Stimulated activated naive CD4-positive, alpha-beta T cell (primary cell): ENCODE results near the gene BCL7A.
A peak's percentile ranks its signal among the peaks of the same experiment; 100 is the strongest.
"Not testable (repeated sequence)": the region's sequence is repeated elsewhere in the genome, so short reads cannot be mapped to it uniquely, and the experiment has no call there.

Experiments used
- DNase-seq, 6 experiments: peaks; one replicate each; lab custom pipeline; 2025; lab: John Stamatoyannopoulos, UW

The BCL7A gene

GRCh38 chr12:122054842-122055520, 33.3 kb downstream of the BCL7A start:
- no peak for DNase-seq

DNA sequence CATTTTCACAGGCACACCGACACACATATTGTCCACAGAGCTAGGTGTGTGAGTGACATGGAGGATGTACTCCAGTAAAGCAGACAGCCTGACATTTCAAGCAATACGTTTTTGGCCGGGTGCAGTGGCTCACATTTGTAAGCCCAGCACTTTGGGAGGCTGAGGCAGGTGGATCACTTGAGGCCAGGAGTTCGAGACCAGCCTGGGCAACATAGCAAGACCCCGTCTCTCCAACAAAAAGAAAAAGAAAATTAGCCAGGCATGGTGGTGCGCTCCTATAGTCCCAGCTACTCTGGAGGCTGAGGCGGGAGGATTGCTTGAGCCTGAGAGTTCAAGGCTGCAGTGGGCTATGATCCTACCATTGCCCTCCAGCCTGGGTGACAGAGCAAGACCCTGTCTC, 34.7 kb downstream of the BCL7A start:
- not testable (repeated sequence) for DNase-seq

DNA sequence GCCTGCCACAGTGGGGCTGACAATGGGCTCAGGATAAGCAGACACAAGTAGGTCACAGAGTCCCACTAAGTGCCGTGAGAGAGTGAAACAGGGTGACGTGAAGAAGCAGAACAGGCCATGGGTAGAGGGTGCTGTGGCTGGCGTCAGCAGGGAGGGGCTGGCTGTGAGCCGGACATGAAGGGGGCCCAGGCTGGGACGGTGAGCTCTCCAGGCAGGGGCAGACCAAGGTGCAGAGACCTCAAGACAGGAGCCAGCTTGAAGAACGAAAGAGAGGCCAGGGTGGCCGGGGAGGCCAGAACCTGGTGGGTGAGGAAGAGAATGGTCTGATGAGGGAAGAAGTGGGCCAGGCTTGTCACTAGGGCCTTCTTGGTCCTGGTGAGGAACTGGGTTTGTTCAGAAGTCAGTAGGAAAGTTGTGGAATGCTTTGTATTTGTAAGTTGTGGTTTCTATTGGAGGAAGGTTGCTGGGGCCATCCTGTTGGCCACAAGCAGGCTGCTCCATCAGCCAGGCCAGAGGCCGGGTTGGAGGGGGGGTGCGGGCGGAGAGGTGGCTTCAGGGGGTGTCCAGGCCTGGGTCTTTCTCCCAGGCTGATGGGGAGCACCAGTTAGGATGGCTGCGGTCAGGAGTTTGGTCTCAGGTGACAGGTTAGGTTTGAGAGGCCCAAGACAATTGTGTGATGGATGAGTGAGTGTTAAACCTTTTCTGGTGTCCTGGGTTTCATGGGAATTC, 35.5 kb downstream of the BCL7A start:
- no peak for DNase-seq

DNA sequence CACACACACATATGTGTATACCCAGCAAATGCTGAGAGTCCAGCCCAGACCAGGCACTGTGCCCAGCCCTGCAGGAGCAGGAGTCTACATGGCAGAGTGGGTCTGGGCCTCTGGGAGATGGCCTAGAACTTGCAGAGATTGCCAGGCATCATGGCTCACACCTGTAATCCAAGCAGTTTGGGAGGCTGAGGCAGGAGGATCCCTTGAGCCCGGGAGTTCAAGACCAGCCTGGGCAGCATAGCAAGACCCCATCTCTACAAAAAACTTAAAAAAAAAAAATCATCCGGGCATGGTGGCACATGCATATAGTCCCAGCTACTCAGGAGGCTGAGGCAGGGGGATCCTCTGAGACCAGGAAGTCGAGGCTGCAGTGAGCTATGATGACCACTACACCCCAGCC, 36.1 kb downstream of the BCL7A start:
- DNase-seq, result no peak

- no peak for DNase-seq
Measured at GRCh38 chr12:122058549-122059149, 37.0 kb downstream of the BCL7A start.

- DNase-seq, result no peak
Measured at GRCh38 chr12:122059203-122059960, 37.7 kb downstream of the BCL7A start.

GRCh38 chr12:122060081-122060501, 38.4 kb downstream of the BCL7A start:
- DNase-seq, result no peak

GRCh38 chr12:122061253-122061652, 39.6 kb downstream of the BCL7A start:
- no peak for DNase-seq

- peak in 1 of 6 experiments; percentile 5 for DNase-seq
Measured at GRCh38 chr12:122062832-122063693, 41.4 kb downstream of the BCL7A start.

- DNase-seq, result no peak
Measured at GRCh38 chr12:122063694-122064024, 42.0 kb downstream of the BCL7A start.

DNA sequence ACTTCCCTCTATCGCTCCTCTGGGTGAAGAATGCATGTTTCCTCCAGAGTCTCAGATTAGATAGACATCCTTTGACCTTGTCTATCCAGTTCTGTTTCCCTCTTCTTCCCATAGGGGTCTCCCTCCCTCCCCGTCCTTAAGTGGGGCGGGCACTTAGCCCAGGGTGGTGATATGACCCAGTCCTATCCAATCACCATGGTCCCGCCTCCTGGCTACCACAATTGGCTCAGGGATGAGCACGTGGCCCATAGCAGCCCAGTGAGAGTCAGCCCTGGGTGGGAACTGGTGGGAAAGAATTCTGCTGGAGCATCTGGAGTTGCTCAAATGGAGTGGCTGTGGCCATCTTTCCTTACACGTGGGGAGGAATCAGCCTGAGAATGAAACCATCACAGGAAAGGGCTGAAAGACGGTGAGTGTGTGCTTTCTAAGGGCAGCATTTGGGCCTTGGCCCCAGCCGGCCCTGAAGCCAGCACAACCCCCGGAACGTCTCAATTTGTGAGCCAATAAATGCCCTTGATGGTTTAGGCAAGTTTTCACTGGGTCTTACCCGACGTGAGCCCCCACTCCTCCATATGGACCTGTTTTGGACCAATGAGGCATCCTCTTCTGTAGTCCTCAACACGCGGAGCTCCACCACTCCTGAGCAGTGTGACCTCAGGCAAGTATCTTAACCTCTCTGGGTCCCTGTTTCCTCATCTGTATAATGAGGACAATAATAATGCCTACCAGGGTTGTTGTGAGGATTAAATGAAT, 42.5 kb downstream of the BCL7A start:
- DNase-seq, result peak in 3 of 6 experiments; percentile 9 to 25 (median 14)

DNA sequence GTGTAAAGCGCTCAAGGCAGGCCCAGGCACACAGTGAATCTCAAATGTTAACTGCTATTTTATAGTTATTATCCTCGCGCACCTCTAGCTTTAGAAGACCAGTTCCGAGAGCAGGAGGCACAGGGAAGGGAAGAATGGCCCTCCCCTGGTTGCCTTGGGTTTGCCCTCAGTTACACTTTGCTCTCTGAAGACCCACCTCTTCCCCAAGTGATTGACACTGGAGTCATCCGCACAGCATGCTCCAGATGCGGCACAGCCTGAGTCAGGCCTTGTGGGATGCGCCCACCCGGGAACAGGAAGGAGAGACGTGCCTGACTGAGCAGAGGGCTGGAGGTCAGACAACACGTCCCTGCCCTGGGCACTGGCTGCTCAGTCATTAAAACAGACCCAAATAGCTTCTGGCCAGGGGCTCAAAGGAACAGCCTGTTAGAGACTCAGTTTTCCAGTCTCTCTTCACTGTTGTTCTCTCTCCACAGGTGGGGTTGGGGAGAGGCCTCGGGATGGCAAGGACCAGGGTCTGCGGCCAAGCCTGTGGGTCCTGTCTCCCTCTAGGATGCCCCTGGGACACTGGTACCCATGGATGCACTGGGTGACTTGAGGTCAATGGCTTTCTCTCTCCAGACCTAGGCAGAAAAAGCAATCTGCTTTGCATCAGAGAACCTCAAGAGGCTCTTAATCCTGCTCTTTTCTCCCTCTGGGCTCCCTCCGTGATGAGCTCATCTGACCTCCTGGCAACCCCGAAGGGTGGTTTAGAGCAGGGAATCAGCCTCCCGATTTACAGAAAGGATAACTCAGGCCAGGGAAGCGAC, 43.3 kb downstream of the BCL7A start:
- no peak for DNase-seq

DNA sequence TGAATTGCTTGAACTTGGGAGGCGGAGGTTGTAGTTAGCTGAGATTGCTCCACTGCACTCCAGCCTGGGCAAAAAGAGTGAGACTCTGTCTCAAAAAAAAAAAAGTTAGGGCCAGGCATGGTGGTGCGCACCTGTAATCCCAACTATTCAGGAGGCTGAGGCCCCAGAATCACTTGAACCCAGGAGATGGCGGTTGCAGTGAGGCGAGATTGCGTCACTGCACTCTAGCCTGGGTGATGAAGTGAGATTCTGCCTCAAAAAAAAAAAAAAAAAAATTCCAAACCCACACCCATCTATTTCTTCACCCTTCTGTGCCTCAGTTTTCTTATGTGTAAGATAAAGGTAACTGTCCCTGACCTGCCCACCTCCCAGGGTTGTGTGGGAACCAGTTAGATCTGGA, 45.9 kb downstream of the BCL7A start:
- no peak for DNase-seq

DNA sequence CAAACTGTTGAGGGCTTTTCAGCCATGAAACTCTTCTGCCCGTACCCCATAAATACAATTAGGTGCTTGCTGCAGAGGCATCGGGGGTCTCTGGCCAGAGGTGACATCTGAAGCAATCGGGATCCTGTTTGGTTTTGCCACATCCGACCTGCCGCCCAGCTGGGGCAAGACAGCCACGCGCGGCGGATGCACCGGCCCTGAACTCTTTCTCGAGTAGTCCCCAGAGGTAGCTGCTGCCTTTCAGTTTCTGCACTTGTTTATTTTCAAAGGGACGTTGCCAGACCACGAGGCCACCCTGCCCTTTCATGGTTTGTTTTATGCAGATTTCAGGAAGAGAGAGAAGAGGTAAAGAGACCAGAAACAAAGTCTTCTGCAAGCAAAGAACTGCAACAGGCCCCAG, 46.3 kb downstream of the BCL7A start:
- DNase-seq, result peak in 3 of 6 experiments; percentile 9 to 36 (median 25)

- no peak for DNase-seq
Measured at GRCh38 chr12:122072031-122072970, 50.6 kb downstream of the BCL7A start.

- DNase-seq, result no peak
Measured at GRCh38 chr12:122073815-122074214, 52.1 kb downstream of the BCL7A start.

DNA sequence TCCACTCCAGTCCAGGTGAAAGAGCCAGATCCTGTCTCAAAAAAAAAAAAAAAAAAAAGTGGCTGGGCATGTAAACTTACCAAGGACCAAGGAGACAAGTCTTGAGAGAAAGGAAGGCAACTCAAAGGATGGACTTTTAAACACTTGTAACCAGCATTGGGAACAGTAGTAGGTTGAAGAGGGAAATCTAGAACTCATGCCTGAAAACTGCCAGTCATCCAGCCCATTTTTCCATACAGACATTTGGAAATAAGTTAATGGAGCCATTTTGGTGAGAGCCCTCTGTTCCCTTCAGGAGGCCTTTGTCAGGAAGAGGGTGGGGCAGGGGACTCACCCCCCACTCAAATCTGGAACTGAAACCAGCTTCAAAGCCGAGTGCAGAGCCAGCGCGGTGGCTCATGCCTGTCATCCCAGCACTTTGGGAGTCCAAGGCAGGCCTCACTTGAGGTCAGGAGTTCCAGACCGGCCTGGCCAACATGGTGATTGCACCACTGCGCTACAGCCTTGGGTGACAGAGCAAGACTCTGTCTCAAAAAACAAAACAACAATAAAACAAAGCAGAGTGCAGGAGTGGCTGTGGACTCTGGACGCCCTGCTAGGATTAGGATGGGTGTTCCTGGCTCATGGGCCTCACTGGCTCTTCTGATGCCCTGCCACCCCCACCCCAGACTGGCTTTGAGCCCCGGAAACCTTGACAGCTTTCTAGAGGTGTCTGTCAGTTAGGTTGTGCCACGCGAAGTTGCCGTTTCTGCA, 55.2 kb downstream of the BCL7A start:
- DNase-seq, result no peak
